Measurements from ENCODE around the gene EDDM3A.
"Not testable (repeated sequence)": the region's sequence is repeated elsewhere in the genome, so short reads cannot be mapped to it uniquely, and the experiment has no call there.

EDDM3A gene

DNA sequence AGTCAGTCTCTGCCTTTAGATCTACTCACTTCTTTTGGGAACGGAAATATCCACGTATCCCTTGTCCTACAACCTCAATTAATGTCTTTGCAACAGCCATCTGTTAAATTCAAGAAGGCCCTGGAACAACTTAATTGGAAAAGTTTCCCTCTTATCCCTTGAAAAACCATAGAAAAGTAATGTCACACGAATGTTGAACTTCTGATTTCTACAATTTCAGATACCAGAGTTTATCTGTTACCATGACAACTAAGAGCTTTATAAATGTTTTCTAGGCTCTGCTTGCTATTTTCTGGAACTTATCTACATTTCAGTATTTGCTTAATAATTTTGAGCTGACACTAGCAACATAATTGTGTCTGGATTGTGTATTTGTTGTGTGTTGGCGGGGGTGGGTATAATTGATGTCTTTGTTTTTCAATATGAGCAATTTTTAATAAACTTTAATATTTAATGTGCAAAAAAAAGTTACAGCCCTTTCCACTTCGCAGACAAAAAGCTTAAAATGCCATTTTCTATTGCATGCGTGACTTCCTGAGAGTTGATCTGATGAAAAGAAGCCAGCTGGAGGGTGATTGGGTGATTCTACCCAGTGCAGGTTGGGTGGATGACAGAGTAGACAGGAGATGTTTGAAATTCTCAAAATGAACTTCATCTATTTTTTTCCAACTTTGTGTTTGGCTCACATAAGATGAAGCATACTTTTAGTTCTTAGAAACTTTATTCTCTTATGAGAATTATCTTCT lies 11.8 kb upstream of the EDDM3A start:
- Histone ChIP-seq H3K27ac (peak overlapping the region; percentile 57), H3K36me3 (no peaks in the 10 kb centered on the region), H3K4me3 (ENCODE audit: low read depth in 1 of 2, low read length in 1 of 2) (no peak overlapping the region), H3K4me1 (ENCODE audit: control insufficient read depth in 1 of 2, insufficient read depth in 1 of 2, low read depth in 1 of 2, low read length in 1 of 2) (no peaks in the 10 kb centered on the region), H3K27me3 (peaks cover 6% of the 10 kb centered on the region), H3K9me3 (no peaks in the 10 kb centered on the region)
- TF ChIP-seq, protein P1, sequence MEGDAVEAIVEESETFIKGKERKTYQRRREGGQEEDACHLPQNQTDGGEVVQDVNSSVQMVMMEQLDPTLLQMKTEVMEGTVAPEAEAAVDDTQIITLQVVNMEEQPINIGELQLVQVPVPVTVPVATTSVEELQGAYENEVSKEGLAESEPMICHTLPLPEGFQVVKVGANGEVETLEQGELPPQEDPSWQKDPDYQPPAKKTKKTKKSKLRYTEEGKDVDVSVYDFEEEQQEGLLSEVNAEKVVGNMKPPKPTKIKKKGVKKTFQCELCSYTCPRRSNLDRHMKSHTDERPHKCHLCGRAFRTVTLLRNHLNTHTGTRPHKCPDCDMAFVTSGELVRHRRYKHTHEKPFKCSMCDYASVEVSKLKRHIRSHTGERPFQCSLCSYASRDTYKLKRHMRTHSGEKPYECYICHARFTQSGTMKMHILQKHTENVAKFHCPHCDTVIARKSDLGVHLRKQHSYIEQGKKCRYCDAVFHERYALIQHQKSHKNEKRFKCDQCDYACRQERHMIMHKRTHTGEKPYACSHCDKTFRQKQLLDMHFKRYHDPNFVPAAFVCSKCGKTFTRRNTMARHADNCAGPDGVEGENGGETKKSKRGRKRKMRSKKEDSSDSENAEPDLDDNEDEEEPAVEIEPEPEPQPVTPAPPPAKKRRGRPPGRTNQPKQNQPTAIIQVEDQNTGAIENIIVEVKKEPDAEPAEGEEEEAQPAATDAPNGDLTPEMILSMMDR (IDR thresholded peaks at IDR 0.05): no peak

DNA sequence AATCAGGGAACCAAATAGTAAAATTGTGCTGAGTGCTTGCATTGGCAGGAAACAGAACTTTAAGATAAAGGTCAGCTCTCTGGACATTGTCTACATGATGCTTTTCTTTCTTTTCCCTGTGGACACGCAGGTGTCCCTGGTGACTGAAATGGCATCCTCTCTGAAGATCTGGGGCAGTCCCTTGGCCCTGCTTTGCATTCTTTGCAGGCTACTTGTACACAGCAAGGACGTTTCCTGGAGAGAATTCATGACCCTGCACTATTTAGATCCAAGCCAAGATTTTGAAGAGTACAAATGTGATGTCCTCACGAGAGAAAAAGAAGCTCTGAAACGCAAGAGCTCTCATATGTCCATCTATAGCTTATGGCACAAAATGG lies 11.3 kb upstream of the EDDM3A start:
- H3K27ac ChIP-seq: no peak overlapping the region
- no peaks in the 10 kb centered on the region for H3K4me1 ChIP-seq (ENCODE audit: control insufficient read depth in 1 of 2, insufficient read depth in 1 of 2, low read depth in 1 of 2, low read length in 1 of 2)
- no peak overlapping the region for H3K4me3 ChIP-seq (ENCODE audit: low read depth in 1 of 2, low read length in 1 of 2)
- no peaks in the 10 kb centered on the region for H3K36me3 ChIP-seq
- peaks cover 6% of the 10 kb centered on the region for H3K27me3 ChIP-seq
- H3K9me3 ChIP-seq: no peaks in the 10 kb centered on the region
- TF ChIP-seq, protein P1 (IDR thresholded peaks at IDR 0.05): no peak

DNA sequence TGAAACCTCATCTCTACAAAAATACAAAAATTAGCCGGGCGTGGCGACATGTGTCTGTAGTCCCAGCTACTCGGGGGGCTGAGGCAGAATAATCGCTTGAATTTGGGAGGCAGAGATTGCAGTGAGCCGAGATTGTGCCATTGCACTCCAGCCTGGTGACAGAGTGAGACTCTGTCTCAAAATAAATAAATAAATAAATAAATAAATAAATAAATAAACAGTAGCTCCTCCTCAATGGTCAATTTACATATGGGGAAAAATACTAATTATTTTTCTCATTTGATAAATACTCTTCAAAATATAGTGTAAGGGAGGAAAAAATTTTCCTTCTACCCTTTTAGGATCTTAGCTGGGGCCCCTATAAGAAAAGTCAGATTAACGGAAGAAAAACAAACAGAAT lies 7.4 kb upstream of the EDDM3A start:
- H3K4me3 ChIP-seq (ENCODE audit: low read depth in 1 of 2, low read length in 1 of 2); H3K4me1 ChIP-seq (ENCODE audit: control insufficient read depth in 1 of 2, insufficient read depth in 1 of 2, low read depth in 1 of 2, low read length in 1 of 2); H3K36me3 ChIP-seq; H3K27me3 ChIP-seq; H3K27ac ChIP-seq; H3K9me3 ChIP-seq: not testable (repeated sequence)

DNA sequence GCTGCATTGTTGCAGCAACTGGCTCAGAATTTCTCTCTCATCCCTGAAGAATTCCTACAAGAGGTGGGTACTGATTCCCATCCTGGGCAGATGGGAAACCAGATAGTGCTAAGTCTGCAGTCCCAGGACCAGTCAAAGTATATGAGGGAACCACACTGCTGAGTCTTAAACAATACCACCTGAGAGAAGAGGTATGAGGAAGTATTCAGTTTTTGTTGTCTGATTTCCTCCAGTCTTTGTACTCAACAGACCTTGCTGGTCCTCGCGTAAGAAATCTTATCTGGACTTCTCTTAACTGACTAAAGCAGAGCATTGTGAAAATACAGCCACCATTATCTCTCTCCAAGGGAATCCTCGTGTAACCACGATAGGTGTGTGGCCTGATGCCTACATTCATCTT lies 3.6 kb upstream of the EDDM3A start:
- Histone ChIP-seq H3K4me3 (ENCODE audit: low read depth in 1 of 2, low read length in 1 of 2) (no peak overlapping the region), H3K36me3 (no peaks in the 10 kb centered on the region), H3K27ac (no peak overlapping the region), H3K27me3 (no peaks in the 10 kb centered on the region), H3K4me1 (ENCODE audit: control insufficient read depth in 1 of 2, insufficient read depth in 1 of 2, low read depth in 1 of 2, low read length in 1 of 2) (no peaks in the 10 kb centered on the region), H3K9me3 (no peaks in the 10 kb centered on the region)
- TF ChIP-seq, protein P1 (IDR thresholded peaks at IDR 0.05): no peak

- Histone ChIP-seq H3K36me3 (no peaks in the 10 kb centered on the region), H3K27ac (no peak overlapping the region), H3K27me3 (no peaks in the 10 kb centered on the region), H3K9me3 (no peaks in the 10 kb centered on the region), H3K4me3 (ENCODE audit: low read depth in 1 of 2, low read length in 1 of 2) (no peak overlapping the region), H3K4me1 (ENCODE audit: control insufficient read depth in 1 of 2, insufficient read depth in 1 of 2, low read depth in 1 of 2, low read length in 1 of 2) (no peaks in the 10 kb centered on the region)
- TF ChIP-seq, protein P1 (IDR thresholded peaks at IDR 0.05): no peak
Measured at GRCh38 chr14:20743556-20743955, 2.1 kb upstream of the EDDM3A start.

- H3K4me3 ChIP-seq (ENCODE audit: low read depth in 1 of 2, low read length in 1 of 2): no peak overlapping the region
- TF ChIP-seq, protein P1 (IDR thresholded peaks at IDR 0.05): no peak
Measured at GRCh38 chr14:20746566-20746965, 879 bp downstream of the EDDM3A start.

More at GRCh38 chr14:20746566-20746965, 879 bp downstream of the EDDM3A start:
- H3K27ac ChIP-seq: no peak overlapping the region
- no peaks in the 10 kb centered on the region for H3K36me3 ChIP-seq
- H3K27me3 ChIP-seq: no peaks in the 10 kb centered on the region
- no peaks in the 10 kb centered on the region for H3K9me3 ChIP-seq
- H3K4me1 ChIP-seq (ENCODE audit: control insufficient read depth in 1 of 2, insufficient read depth in 1 of 2, low read depth in 1 of 2, low read length in 1 of 2): no peaks in the 10 kb centered on the region

Data from neutrophil (primary cell).